Right lobe of liver (tissue), 6 donors: ENCODE data around the gene PIM3. TPM values are rescaled to one million over a fixed set of nuclear protein-coding genes. Genes with fewer than 3 reads are reported as not detected.
A peak's percentile ranks its signal among the peaks of the same experiment; 100 is the strongest.

Experiments used
- ATAC-seq, 4 donors: fragments of 200-7000 bp; cut with Tn5 transposase; one replicate each; pipeline ENCODE4 v1.9.1; 2020; ENCODE audit warnings: mild to moderate bottlenecking in 4 of 4, moderate library complexity in 4 of 4
- DNase-seq, 3 donors: peaks; one replicate each; pipeline ENCODE4 v3.0.0-alpha.2; 2020
- H3K27ac ChIP-seq, 3 donors: fragments of 200-600 bp; one replicate each; pipeline ENCODE4 v1.8.0; 2022
- H3K27me3 ChIP-seq, 2 donors: fragments of 200-600 bp; one replicate each; pipeline ENCODE4 v1.8.0; 2022
- H3K36me3 ChIP-seq, 4 donors: fragments of 200-600 bp; sonication (generic) in 1 of 4; one replicate each; pipeline versions ENCODE4 v1.5.1 to v1.8.0; 2017 to 2022; ENCODE audit warnings: control low read depth in 1 of 4
- H3K4me1 ChIP-seq, 4 donors: fragments of 200-600 bp; sonication (generic) in 1 of 4; one replicate each; pipeline versions ENCODE4 v1.5.1 to v1.8.0; 2017 to 2022; ENCODE audit warnings: control low read depth in 1 of 4
- H3K4me3 ChIP-seq, 3 donors: fragments of 200-600 bp; one replicate each; pipeline ENCODE4 v1.8.0; 2022
- H3K9me3 ChIP-seq, 4 donors: fragments of 200-600 bp; sonication (generic) in 1 of 4; one replicate each; pipeline versions ENCODE4 v1.5.1 to v1.8.0; 2017 to 2022; ENCODE audit warnings: control low read depth in 1 of 4
- POLR2A ChIP-seq: fragments of 450-650 bp; IDR thresholded peaks from one replicate; pipeline ENCODE4 v1.6.1; 2017; ENCODE audit warnings: antibody characterized with exemption, mild to moderate bottlenecking
- WGBS: methylation state at CpG from one replicate; pipeline ENCODE4 v1.1.6; 2018; ENCODE audit warnings: low coverage, low lambda C conversion rate; ENCODE audit not compliant: insufficient coverage; ENCODE audit errors: missing lambda C conversion rate; 5-methylcytosine and 5-hydroxymethylcytosine counted together
- intact Hi-C, 2 donors: fragments of 100-400 bp; cut with DNase I; formaldehyde crosslinking; loops; one replicate each; pipeline versions ENCODE4 v1.11.2 to v1.14.1; 2022
- total RNA-seq, 6 experiments: library from RNA; depleted of rRNA in 2 of 6; stranded (reverse); fragments of >200 nt in 2 of 6; fragmentation: NEBNext Ultra II Directional in 3 of 6; extraction: Animal tissue kit (Norgen Biotek cat#: 25700) in 3 of 6; gene quantifications; one replicate each; pipeline versions ENCODE4 v1.1.0 to v1.2.4, GENCODE V29; 2016 to 2023
- TF ChIP-seq, protein P1 (sequence below), 4 donors: fragments of 200-600 bp in 3 of 4; fragments of 450-650 bp in 1 of 4; IDR thresholded peaks; one replicate each; pipeline versions ENCODE4 v1.5.1 to v1.8.0; 2016 to 2022; ENCODE audit warnings: antibody characterized with exemption in 4 of 4, mild to moderate bottlenecking in 2 of 4
- donor health status: DM: no; HTN: yes; CAD: no.
- donor health status: DM: no; HTN: no; CAD: no.
- donor health status: DM: no; HTN: no; CAD: no.
- donor health status: DM: no; HTN: yes; CAD: no.
- donor health status: DM: no; HTN: yes; CAD: no.

PIM3 gene
- total RNA-seq, 6 experiments from 2014 or later = 26.7 to 64.4 (median 32.8) TPM

DNA sequence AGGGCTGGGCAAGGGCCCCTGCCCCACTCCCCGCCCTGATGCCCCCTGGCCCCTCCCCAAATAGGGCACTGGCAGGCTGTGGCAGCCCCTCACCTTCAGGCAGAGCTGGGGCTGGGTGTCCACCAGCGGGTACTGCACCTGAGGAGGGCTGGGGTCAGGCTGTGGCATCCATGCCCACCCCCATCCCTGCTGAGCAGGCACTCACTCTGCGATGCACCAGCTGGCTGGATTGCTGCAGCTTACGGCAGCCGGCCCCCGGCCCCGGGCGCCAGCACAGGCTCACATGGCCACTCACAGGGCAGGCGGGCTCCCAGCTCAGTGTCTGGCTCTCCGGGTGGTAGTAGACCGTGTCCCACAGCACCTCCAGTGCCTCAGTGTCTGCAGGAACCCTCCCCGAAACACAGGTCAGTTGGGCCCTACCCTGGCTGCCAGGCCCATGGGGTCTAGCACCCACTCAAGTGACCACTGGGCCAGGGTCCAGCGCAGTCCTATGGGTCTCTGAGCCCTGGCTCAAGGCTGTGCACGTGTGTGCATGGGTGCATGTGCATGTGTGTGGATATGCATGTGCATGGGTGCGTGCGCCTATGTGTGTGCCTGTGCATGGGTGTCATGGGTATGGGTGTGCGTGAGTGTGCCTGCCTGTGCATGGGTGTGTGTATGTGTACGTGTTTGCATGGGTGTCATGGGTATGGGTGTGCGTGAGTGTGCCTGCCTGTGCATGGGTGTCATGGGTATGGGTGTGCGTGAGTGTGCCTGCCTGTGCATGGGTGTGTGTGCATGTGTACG is 37.6 kb downstream of the PIM3 start:
- intact Hi-C loops = loop anchor here in 1 of 2 donors (10.0 kb wide), 1 partner anchor 63 kb away; no protein-coding TSS in a partner anchor
- H3K27ac ChIP-seq = no peak overlapping the region
- no peaks in the 10 kb centered on the region for H3K9me3 ChIP-seq
- H3K36me3 ChIP-seq = no peaks in the 10 kb centered on the region
- 94% methylated on average over 6 of the region's 21 CpGs for WGBS
- no peaks in the 10 kb centered on the region for H3K4me1 ChIP-seq
- H3K27me3 ChIP-seq = no peaks in the 10 kb centered on the region
- DNase-seq = peak in 1 of 3 donors; percentile 56
- no peak for ATAC-seq
- TF ChIP-seq POLR2A = no peak
- no peak overlapping the region for H3K4me3 ChIP-seq

DNA sequence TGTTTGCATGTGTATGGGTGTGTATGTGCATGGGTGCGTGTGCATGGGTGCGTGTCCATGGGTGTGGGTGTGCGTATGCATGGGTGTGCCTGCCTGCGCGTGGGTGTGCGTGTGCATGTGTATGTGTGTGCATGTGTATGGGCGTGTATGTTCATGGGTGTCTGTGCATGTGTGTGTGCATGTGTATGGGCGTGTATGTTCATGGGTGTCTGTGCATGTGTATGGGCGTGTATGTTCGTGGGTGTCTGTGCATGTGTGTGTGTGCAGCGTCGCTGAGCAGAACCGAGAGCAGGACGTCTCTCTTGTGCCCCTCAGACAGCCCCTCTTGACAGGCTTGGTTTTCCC is 38.1 kb downstream of the PIM3 start:
- ATAC-seq = no peak

DNA sequence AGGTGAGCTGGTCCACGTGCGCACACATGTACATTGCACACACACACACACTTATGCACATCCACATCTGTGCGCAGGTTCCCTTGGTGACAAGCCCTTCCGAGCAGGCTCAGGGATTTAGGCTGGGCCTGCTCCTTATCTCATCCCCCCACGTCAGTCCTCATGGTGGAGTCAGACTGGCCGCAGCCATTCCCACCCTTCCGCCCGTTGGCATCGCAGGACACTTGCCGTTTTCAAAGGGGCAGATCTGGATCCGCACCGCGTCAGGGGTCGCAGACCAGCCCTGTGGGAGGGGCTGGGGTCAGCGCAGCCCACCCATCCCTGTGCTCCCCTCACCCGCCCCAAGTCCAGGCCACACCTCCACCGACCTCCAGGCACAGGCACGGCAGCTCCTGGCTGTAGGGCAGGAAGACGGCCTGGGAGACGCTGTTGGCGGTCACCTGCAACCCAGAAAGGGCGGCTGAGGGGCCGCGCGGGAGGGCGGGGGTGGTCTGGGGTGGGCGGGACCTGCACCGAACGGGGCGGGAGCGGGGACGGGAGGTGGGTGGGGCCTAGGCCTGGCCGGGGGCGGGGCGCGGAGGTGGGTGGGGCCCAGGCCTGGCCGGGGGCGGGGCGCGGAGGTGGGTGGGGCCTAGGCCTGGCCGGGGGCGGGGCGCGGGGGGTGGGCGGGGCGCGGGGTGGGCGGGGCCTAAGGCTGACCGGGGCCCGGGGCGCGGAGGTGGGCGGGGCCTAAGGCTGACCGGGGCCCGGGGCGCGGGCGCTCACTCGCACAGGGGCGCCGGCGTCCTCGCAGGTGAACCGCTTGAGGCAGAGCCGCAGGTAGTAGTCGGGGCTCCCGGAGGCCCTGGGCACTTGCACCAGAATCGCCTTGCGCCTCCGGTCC is 38.7 kb downstream of the PIM3 start:
- Histone ChIP-seq H3K4me3 (peak overlapping the region in 1 of 3 donors; percentile 9), H3K4me1 (no peaks in the 10 kb centered on the region), H3K27me3 (no peaks in the 10 kb centered on the region), H3K36me3 (no peaks in the 10 kb centered on the region), H3K9me3 (no peaks in the 10 kb centered on the region), H3K27ac (no peak overlapping the region)
- no peak for TF ChIP-seq POLR2A
- TF ChIP-seq, protein P1, sequence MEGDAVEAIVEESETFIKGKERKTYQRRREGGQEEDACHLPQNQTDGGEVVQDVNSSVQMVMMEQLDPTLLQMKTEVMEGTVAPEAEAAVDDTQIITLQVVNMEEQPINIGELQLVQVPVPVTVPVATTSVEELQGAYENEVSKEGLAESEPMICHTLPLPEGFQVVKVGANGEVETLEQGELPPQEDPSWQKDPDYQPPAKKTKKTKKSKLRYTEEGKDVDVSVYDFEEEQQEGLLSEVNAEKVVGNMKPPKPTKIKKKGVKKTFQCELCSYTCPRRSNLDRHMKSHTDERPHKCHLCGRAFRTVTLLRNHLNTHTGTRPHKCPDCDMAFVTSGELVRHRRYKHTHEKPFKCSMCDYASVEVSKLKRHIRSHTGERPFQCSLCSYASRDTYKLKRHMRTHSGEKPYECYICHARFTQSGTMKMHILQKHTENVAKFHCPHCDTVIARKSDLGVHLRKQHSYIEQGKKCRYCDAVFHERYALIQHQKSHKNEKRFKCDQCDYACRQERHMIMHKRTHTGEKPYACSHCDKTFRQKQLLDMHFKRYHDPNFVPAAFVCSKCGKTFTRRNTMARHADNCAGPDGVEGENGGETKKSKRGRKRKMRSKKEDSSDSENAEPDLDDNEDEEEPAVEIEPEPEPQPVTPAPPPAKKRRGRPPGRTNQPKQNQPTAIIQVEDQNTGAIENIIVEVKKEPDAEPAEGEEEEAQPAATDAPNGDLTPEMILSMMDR (IDR thresholded peaks at IDR 0.05) = no peak
- intact Hi-C loops = loop anchor here in 1 of 2 donors (10.0 kb wide), 1 partner anchor 65 kb away; no protein-coding TSS in a partner anchor
- DNase-seq (peak in 2 of 3 donors; percentile 50 to 55), ATAC-seq (peak; percentile 15 to 67 (median 60))
- WGBS = 11% methylated on average over 11 of the region's 70 CpGs

More for the DNA sequence above, 38.1 kb downstream of the PIM3 start:
- no CpG with 5 or more reads among the region's 14 CpGs for WGBS
- no peak overlapping the region for H3K4me3 ChIP-seq
- H3K27ac ChIP-seq = no peak overlapping the region
- H3K27me3 ChIP-seq = no peaks in the 10 kb centered on the region
- no peaks in the 10 kb centered on the region for H3K9me3 ChIP-seq
- DNase-seq = no peak
- TF ChIP-seq, protein P1 (IDR thresholded peaks at IDR 0.05) = no peak
- no peak for TF ChIP-seq POLR2A
- intact Hi-C loops = loop anchor here in 1 of 2 donors (10.0 kb wide), 1 partner anchor 64 kb away; no protein-coding TSS in a partner anchor
- no peaks in the 10 kb centered on the region for H3K36me3 ChIP-seq
- H3K4me1 ChIP-seq = no peaks in the 10 kb centered on the region

DNA sequence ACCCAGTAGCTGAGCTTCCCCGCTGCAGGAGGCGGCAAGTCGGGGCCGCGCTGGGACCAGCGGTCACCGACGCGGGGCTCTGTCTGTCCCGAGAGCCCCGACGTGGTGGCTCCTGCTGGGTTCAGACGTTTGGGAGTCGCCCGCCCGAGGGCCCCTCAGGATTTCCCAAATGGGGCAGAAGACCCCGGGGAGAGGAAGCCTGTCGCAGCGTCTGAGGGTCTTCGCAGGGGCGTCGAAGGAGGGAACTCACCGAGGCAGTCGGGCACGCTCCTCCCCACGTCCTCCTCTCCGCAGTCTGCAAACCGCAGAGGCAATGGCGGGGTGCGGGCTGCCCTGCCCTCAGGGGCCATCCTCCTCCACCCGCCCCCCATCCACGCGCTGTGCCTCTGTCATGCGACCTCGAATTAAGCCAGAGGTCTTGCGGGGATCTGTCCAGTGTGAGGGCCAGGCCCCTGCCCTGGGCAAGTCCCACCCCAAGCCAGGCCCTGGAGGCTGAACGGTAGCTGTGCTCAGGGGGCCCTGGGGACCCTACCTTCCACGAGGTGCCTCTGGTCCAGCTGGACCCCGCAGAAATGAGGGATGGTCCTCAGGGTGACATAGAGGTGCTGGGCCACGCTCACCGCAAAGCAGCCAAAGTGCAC is 39.5 kb downstream of the PIM3 start:
- no peaks in the 10 kb centered on the region for H3K9me3 ChIP-seq
- no peaks in the 10 kb centered on the region for H3K4me1 ChIP-seq
- no peaks in the 10 kb centered on the region for H3K36me3 ChIP-seq
- DNase-seq (no peak), ATAC-seq (no peak)
- WGBS = 0% methylated on average over 7 of the region's 41 CpGs
- H3K4me3 ChIP-seq = peak overlapping the region in 1 of 3 donors; percentile 9
- no peaks in the 10 kb centered on the region for H3K27me3 ChIP-seq
- TF ChIP-seq, protein P1 (IDR thresholded peaks at IDR 0.05) = no peak
- TF ChIP-seq POLR2A = no peak
- H3K27ac ChIP-seq = no peak overlapping the region
- intact Hi-C loops = loop anchor here in 1 of 2 donors (10.0 kb wide), 1 partner anchor 65 kb away; no protein-coding TSS in a partner anchor
